ENCODE measurements around the gene TRPV2. TPM values are rescaled to one million over a fixed set of nuclear protein-coding genes. Genes with fewer than 3 reads are reported as not detected.
"Not testable (repeated sequence)": the region's sequence is repeated elsewhere in the genome, so short reads cannot be mapped to it uniquely, and the experiment has no call there.

TRPV2 gene
- total RNA-seq, 1 experiment from 2014 or later, result 1.0 TPM

- Histone ChIP-seq H4K20me1 (ENCODE audit: control insufficient read depth, insufficient read depth, insufficient read length) (no peaks in the 10 kb centered on the region), H3K4me1 (ENCODE audit: insufficient read depth, low read length) (no peaks in the 10 kb centered on the region), H3K23ac (ENCODE audit: insufficient read length, low read depth, low read length) (no peak overlapping the region), H3K56ac (ENCODE audit: insufficient read length, low read depth, low read length) (no peak overlapping the region), H3K4me2 (ENCODE audit: insufficient read depth, insufficient read length, low read length) (no peak overlapping the region), H2BK15ac (ENCODE audit: low read depth, low read length) (no peak overlapping the region), H3T11ph (ENCODE audit: low read length) (no peak overlapping the region), H2BK120ac (ENCODE audit: low read depth, low read length, poor library complexity, severe bottlenecking) (no peak overlapping the region), H3K23me2 (ENCODE audit: insufficient read length, low read depth, low read length, poor library complexity, severe bottlenecking) (peaks cover 7% of the 10 kb centered on the region), H2BK20ac (ENCODE audit: low read depth, low read length, poor library complexity, severe bottlenecking) (no peak overlapping the region), H2BK12ac (ENCODE audit: insufficient read length, low read depth, low read length) (no peak overlapping the region), H2AFZ (ENCODE audit: low read length) (no peak overlapping the region), H3K79me1 (ENCODE audit: insufficient read depth, low read depth, low read length, poor library complexity, severe bottlenecking) (peaks cover 3% of the 10 kb centered on the region), H3K18ac (ENCODE audit: insufficient read length, low read depth, low read length) (no peak overlapping the region), H3K14ac (ENCODE audit: insufficient read depth, low read length) (no peak overlapping the region), H3K9me3 (ENCODE audit: control insufficient read depth, low read depth, low read length) (no peaks in the 10 kb centered on the region), H4K8ac (replicated peaks; ENCODE audit: insufficient read length, low read depth, low read length) (no peak overlapping the region), H3K27ac (ENCODE audit: insufficient read length, low read depth, low read length) (no peak overlapping the region), H3K9ac (ENCODE audit: extremely low read depth, insufficient read length, low read length) (no peak overlapping the region), H3K79me2 (ENCODE audit: insufficient read depth, low read length) (peaks cover 7% of the 10 kb centered on the region; the same call in 1 of the 2 replicates), H4K91ac (ENCODE audit: insufficient read length, low read depth, low read length) (no peak overlapping the region), H4K5ac (ENCODE audit: insufficient read length, low read depth, low read length) (no peak overlapping the region), H2AK5ac (ENCODE audit: insufficient read length, low read length) (no peak overlapping the region), H2BK5ac (ENCODE audit: insufficient read length, low read length) (no peak overlapping the region), H3K4ac (ENCODE audit: low read depth, low read length) (no peak overlapping the region), H3K27me3 (ENCODE audit: insufficient read depth, low read length) (no peaks in the 10 kb centered on the region)
- H3K36me3 Mint-ChIP-seq (ENCODE audit: insufficient read depth in 1 of 3, low read depth in 3 of 3), result peaks cover 24 to 33% (median 28%) of the 10 kb centered on the region in 3 experiments; a peak in 6 of 7 replicates
- H3K4me3 Mint-ChIP-seq, result no peak overlapping the region
- peak overlapping the region in 1 of 3 experiments; percentile 69; a peak in 3 of 7 replicates for H3K27ac Mint-ChIP-seq
- H3K4me1 Mint-ChIP-seq, result peaks cover 21 to 31% of the 10 kb centered on the region in 2 experiments
- no CpG with 5 or more reads among the region's 5 CpGs for WGBS (ENCODE audit: extremely low coverage, insufficient read length, low lambda C conversion rate)
- no peaks in the 10 kb centered on the region for H3K27me3 Mint-ChIP-seq (ENCODE audit: low read depth)
- no peak for TF ChIP-seq CTCF (conservative IDR thresholded peaks at IDR 0.05)
- no peak for DNase-seq
- H3K9me3 Mint-ChIP-seq, result peaks cover 2 to 3% of the 10 kb centered on the region in 2 experiments; a peak in 2 of 5 replicates
These were observed 30.8 kb upstream of the TRPV2 start for GRCh38 chr17:16384557-16384956.

DNA sequence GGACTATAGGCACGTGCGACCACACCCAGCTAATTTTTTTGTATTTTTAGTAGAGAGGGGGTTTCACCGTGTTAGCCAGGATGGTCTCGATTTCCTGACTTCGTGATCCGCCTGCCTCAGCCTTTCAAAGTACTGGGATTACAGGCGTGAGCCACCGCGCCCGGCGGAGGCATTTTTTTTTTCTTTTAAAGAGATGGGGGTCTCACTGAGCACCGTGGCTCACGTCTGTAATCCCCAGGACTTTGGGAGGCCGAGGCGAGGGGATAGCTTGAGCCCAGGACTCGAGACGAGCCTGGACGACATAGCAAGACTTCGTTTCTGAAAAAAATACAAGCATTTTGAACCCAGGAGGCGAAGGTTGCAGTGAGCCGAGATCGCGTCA, 29.3 kb upstream of the TRPV2 start:
- peak overlapping the region; percentile 4 for H3K4me2 ChIP-seq (ENCODE audit: insufficient read depth, insufficient read length, low read length)

More for the DNA sequence above, 29.3 kb upstream of the TRPV2 start:
- H3K79me1 ChIP-seq (ENCODE audit: insufficient read depth, low read depth, low read length, poor library complexity, severe bottlenecking); H4K8ac ChIP-seq (replicated peaks; ENCODE audit: insufficient read length, low read depth, low read length); H2BK12ac ChIP-seq (ENCODE audit: insufficient read length, low read depth, low read length); H3K23ac ChIP-seq (ENCODE audit: insufficient read length, low read depth, low read length); H4K20me1 ChIP-seq (ENCODE audit: control insufficient read depth, insufficient read depth, insufficient read length); H4K91ac ChIP-seq (ENCODE audit: insufficient read length, low read depth, low read length); H3K18ac ChIP-seq (ENCODE audit: insufficient read length, low read depth, low read length); H2BK5ac ChIP-seq (ENCODE audit: insufficient read length, low read length); H3K23me2 ChIP-seq (ENCODE audit: insufficient read length, low read depth, low read length, poor library complexity, severe bottlenecking); H3K79me2 ChIP-seq (ENCODE audit: insufficient read depth, low read length); DNase-seq; H3K27ac ChIP-seq (ENCODE audit: insufficient read length, low read depth, low read length); H4K5ac ChIP-seq (ENCODE audit: insufficient read length, low read depth, low read length); H3K4me1 ChIP-seq (ENCODE audit: insufficient read depth, low read length); H2AK5ac ChIP-seq (ENCODE audit: insufficient read length, low read length); H3K14ac ChIP-seq (ENCODE audit: insufficient read depth, low read length); H3K27me3 Mint-ChIP-seq (ENCODE audit: low read depth); H3T11ph ChIP-seq (ENCODE audit: low read length); H3K56ac ChIP-seq (ENCODE audit: insufficient read length, low read depth, low read length); H3K9ac ChIP-seq (ENCODE audit: extremely low read depth, insufficient read length, low read length); H3K4ac ChIP-seq (ENCODE audit: low read depth, low read length); H2BK120ac ChIP-seq (ENCODE audit: low read depth, low read length, poor library complexity, severe bottlenecking); H3K9me3 Mint-ChIP-seq; H3K9me3 ChIP-seq (ENCODE audit: control insufficient read depth, low read depth, low read length); H2BK20ac ChIP-seq (ENCODE audit: low read depth, low read length, poor library complexity, severe bottlenecking); H3K27me3 ChIP-seq (ENCODE audit: insufficient read depth, low read length); H2BK15ac ChIP-seq (ENCODE audit: low read depth, low read length); H2AFZ ChIP-seq (ENCODE audit: low read length): not testable (repeated sequence)
- Mint-ChIP-seq H3K27ac (peak overlapping the region; percentile 96 to 99 (median 98); a peak in 3 of 7 replicates), H3K4me3 (peak overlapping the region; percentile 83 to 93), H3K4me1 (peaks cover 21 to 30% of the 10 kb centered on the region in 2 experiments), H3K36me3 (ENCODE audit: insufficient read depth in 1 of 3, low read depth in 3 of 3) (peaks cover 26 to 37% (median 28%) of the 10 kb centered on the region in 3 experiments; a peak in 6 of 7 replicates)
- no CpG with 5 or more reads among the region's 23 CpGs for WGBS (ENCODE audit: extremely low coverage, insufficient read length, low lambda C conversion rate)
